ENCODE results near the gene MRPL24. TPM values are rescaled to one million over a fixed set of nuclear protein-coding genes. Genes with fewer than 3 reads are reported as not detected.

The MRPL24 gene
- total and polyA plus RNA-seq, 2 of the 13 experiments (the other 11 are each of a cell fraction or from before 2014, with no cell fraction given): 38.1 to 42.9 TPM

- WGBS (ENCODE audit: low lambda C conversion rate): 95% methylated on average over 4 of the region's 4 CpGs
These were observed 23.5 kb downstream of the MRPL24 start for GRCh38 chr1:156717351-156717750.

GRCh38 chr1:156714830-156715229 is 26.1 kb downstream of the MRPL24 start:
- no peaks in the 10 kb centered on the region for H4K20me1 ChIP-seq (ENCODE audit: insufficient read depth, low read length)
- in situ Hi-C loops (cut with HindIII; ENCODE audit: extremely low pct_ligation_motif_present, low pct_unique_long_range_greater_than_20kb): no loop called here
- BruUV-seq (replicated peaks): no TSS peak
- no peak overlapping the region for H2AFZ ChIP-seq (ENCODE audit: low read length)
- intact Hi-C loops (cut with micrococcal nuclease; ENCODE audit: unreplicated experiment): no loop called here
- ChIA-PET CTCF (ENCODE audit: low intra/inter-chr PET ratio, low total read pairs) (interaction anchor here (0.9 kb wide), 1 partner anchor 11 kb away, joined by 3 read pairs; no protein-coding TSS in a partner anchor), POLR2A (interaction anchor here (0.7 kb wide), 1 partner anchor 21 kb away, joined by 3 read pairs; no protein-coding TSS in a partner anchor)
- FAIRE-seq (no peak), ATAC-seq (no peak), DNase-seq (ENCODE audit: low spot score) (no peak)
- 85% methylated on average over 3 of the region's 3 CpGs for whole genome bisulfite sequencing (ENCODE audit: low lambda C conversion rate)
- H3K4me2 ChIP-seq (ENCODE audit: low read depth, low read length): no peak overlapping the region
- 0 out of 2 replicates have a peak, but pooled peaks cover 6% of the 10 kb centered on the region for H3K4me1 ChIP-seq (ENCODE audit: insufficient read depth, low read length)
- 0 out of 5 replicates have a peak, but pooled peaks cover 0 to under 1% of the 10 kb centered on the region in 2 experiments for H3K36me3 ChIP-seq (replicated peaks in 1 of 2; ENCODE audit: control insufficient read depth in 1 of 2, insufficient read depth in 2 of 2, low read length in 2 of 2)
- peaks cover 2 to 5% of the 10 kb centered on the region in 2 experiments; a peak in 1 of 5 replicates for H3K27me3 ChIP-seq (ENCODE audit: control insufficient read depth in 1 of 2, insufficient read depth in 2 of 2, low read length in 2 of 2)
- no peak overlapping the region for H3K4me3 ChIP-seq (replicated peaks in 1 of 3; ENCODE audit: insufficient read depth in 1 of 3, low read depth in 2 of 3, low read length in 3 of 3)
- no peak overlapping the region for H3K9ac ChIP-seq (ENCODE audit: insufficient read depth, low read depth, low read length)
- no peaks in the 10 kb centered on the region for H3K9me3 ChIP-seq (ENCODE audit: low read length)
- no peaks in the 10 kb centered on the region for H3K79me2 ChIP-seq (ENCODE audit: insufficient read depth, low read length)
- no peak overlapping the region for H3K27ac ChIP-seq (ENCODE audit: extremely low read length, insufficient read depth, low read length)
- TF ChIP-seq ZSCAN12 (CRISPR knock-in tag; IDR thresholded peaks at IDR 0.05) (no peak), RFXANK (CRISPR knock-in tag; IDR thresholded peaks at IDR 0.05) (no peak), SIN3A (IDR thresholded peaks at IDR 0.05; ENCODE audit: borderline replicate concordance, low read depth, low read length) (no peak), MAFF (IDR thresholded peaks at IDR 0.05; ENCODE audit: low read depth, low read length) (no peak), PLSCR1 (CRISPR knock-in tag; IDR thresholded peaks at IDR 0.05; ENCODE audit: borderline replicate concordance) (no peak), LBX2 (CRISPR knock-in tag; IDR thresholded peaks at IDR 0.05; ENCODE audit: borderline replicate concordance) (no peak), MXD1 (CRISPR knock-in tag; IDR thresholded peaks at IDR 0.05) (no peak), ATF5 (CRISPR knock-in tag; IDR thresholded peaks at IDR 0.05; ENCODE audit: low read depth) (no peak), ARID3A (IDR thresholded peaks at IDR 0.05; ENCODE audit: low read depth, low read length) (no peak), REXO4 (CRISPR knock-in tag; IDR thresholded peaks at IDR 0.05; ENCODE audit: borderline replicate concordance) (no peak), HCFC1 (IDR thresholded peaks at IDR 0.05; ENCODE audit: low read depth, low read length) (no peak)

More at GRCh38 chr1:156717351-156717750, 23.5 kb downstream of the MRPL24 start:
- H3K27ac ChIP-seq (ENCODE audit: extremely low read length, insufficient read depth, low read length): no peak overlapping the region
- H4K20me1 ChIP-seq (ENCODE audit: insufficient read depth, low read length): no peaks in the 10 kb centered on the region
- CTCF ChIA-PET (ENCODE audit: low intra/inter-chr PET ratio, low total read pairs): no interaction called here
- no peaks in the 10 kb centered on the region for H3K79me2 ChIP-seq (ENCODE audit: insufficient read depth, low read length)
- intact Hi-C loops (cut with micrococcal nuclease; ENCODE audit: unreplicated experiment) (no loop called here), in situ Hi-C loops (cut with HindIII; ENCODE audit: extremely low pct_ligation_motif_present, low pct_unique_long_range_greater_than_20kb) (no loop called here)
- no peak overlapping the region for H3K9ac ChIP-seq (ENCODE audit: insufficient read depth, low read depth, low read length)
- no TSS peak for BruUV-seq (replicated peaks)
- no peak for DNase-seq (ENCODE audit: low spot score)
- H3K4me1 ChIP-seq (ENCODE audit: insufficient read depth, low read length): 0 out of 2 replicates have a peak, but pooled peaks cover 5% of the 10 kb centered on the region
- no peak overlapping the region for H2AFZ ChIP-seq (ENCODE audit: low read length)
- no peak for TF ChIP-seq HMG20B (CRISPR knock-in tag; conservative IDR thresholded peaks at IDR 0.05)
- H3K36me3 ChIP-seq (replicated peaks in 1 of 2; ENCODE audit: control insufficient read depth in 1 of 2, insufficient read depth in 2 of 2, low read length in 2 of 2): peaks cover 4 to 13% of the 10 kb centered on the region in 2 experiments; a peak in 3 of 5 replicates
- POLR2A ChIA-PET: no interaction called here
- FAIRE-seq: no peak
- no peak for ATAC-seq
- H3K27me3 ChIP-seq (ENCODE audit: control insufficient read depth in 1 of 2, insufficient read depth in 2 of 2, low read length in 2 of 2): no peaks in the 10 kb centered on the region; a peak in 1 of 5 replicates
- no peak overlapping the region for H3K4me2 ChIP-seq (ENCODE audit: low read depth, low read length)
- H3K4me3 ChIP-seq (replicated peaks in 1 of 3; ENCODE audit: insufficient read depth in 1 of 3, low read depth in 2 of 3, low read length in 3 of 3): no peak overlapping the region
- no peaks in the 10 kb centered on the region for H3K9me3 ChIP-seq (ENCODE audit: low read length)

Measured in HepG2 (cell line).